ENCODE results near the gene FAM222A.

GRCh38 chr12:109770104-109770860, 56.7 kb downstream of the FAM222A start:
- TF ChIP-seq CTCF (IDR thresholded peaks at IDR 0.05) (no peak), POLR2A (IDR thresholded peaks at IDR 0.05) (no peak)
